HG03139 (cell line): ENCODE results near the gene GP9.
"Not testable (repeated sequence)": the region's sequence is repeated elsewhere in the genome, so short reads cannot be mapped to it uniquely, and the experiment has no call there.

Source experiments
- ATAC-seq: cut with Tn5 transposase; IDR thresholded peaks from one replicate; pipeline ENCODE4 v1.9.1; 2021; ENCODE audit not compliant: unreplicated experiment

GP9 gene

GRCh38 chr3:129047553-129047839, 13.1 kb upstream of the GP9 start:
- ATAC-seq, result no peak

- ATAC-seq, result no peak
Observed at GRCh38 chr3:129050556-129051295, 9.9 kb upstream of the GP9 start.

GRCh38 chr3:129051871-129052340, 8.7 kb upstream of the GP9 start:
- no peak for ATAC-seq

GRCh38 chr3:129052675-129053074, 7.9 kb upstream of the GP9 start:
- no peak for ATAC-seq

GRCh38 chr3:129054605-129055104, 5.9 kb upstream of the GP9 start:
- no peak for ATAC-seq

- no peak for ATAC-seq
Observed at GRCh38 chr3:129056451-129057173, 4.0 kb upstream of the GP9 start.

- no peak for ATAC-seq
Observed at GRCh38 chr3:129057249-129057648, 3.3 kb upstream of the GP9 start.

- no peak for ATAC-seq
Observed at GRCh38 chr3:129058441-129059200, 2.0 kb upstream of the GP9 start.

- no peak for ATAC-seq
Observed at GRCh38 chr3:129059311-129059958, 1.1 kb upstream of the GP9 start.

- ATAC-seq, result no peak
Observed at GRCh38 chr3:129061023-129061887, 676 bp downstream of the GP9 start.

- no peak for ATAC-seq
Observed at GRCh38 chr3:129061888-129062834, 1.6 kb downstream of the GP9 start.

- no peak for ATAC-seq
Observed at GRCh38 chr3:129063091-129063640, 2.6 kb downstream of the GP9 start.

- no peak for ATAC-seq
Observed at GRCh38 chr3:129063841-129064482, 3.4 kb downstream of the GP9 start.

- no peak for ATAC-seq
Observed at GRCh38 chr3:129065016-129065719, 4.6 kb downstream of the GP9 start.

GRCh38 chr3:129065720-129066073, 5.1 kb downstream of the GP9 start:
- ATAC-seq, result no peak

GRCh38 chr3:129067719-129068118, 7.1 kb downstream of the GP9 start:
- ATAC-seq, result not testable (repeated sequence)

GRCh38 chr3:129068291-129068886, 7.8 kb downstream of the GP9 start:
- no peak for ATAC-seq
